HepG2 (cell line): ENCODE measurements around the gene GYPA. TPM values are rescaled to one million over a fixed set of nuclear protein-coding genes. Genes with fewer than 3 reads are reported as not detected.

Experiments used
- ATAC-seq: fragments of 200-7000 bp; cut with Tn5 transposase; 3 replicates; pipeline ENCODE4 v1.9.1; 2020; ENCODE audit warnings: mild to moderate bottlenecking, moderate library complexity
- BruUV-seq: library from RNA; stranded (reverse); fragments of 400-500 nt; replicated peaks from 2 replicates; lab custom pipeline; 2021; lab: Mats Ljungman, UMichigan
- CTCF ChIA-PET: fragments of 300-600 bp; formaldehyde crosslinking; extraction: SDS; loops from one replicate; lab custom pipeline; 2021; ENCODE audit warnings: low total read pairs, inconsistent platforms, low intra/inter-chr PET ratio; lab: Yijun Ruan, JAX
- POLR2A ChIA-PET: fragments of 350-600 bp; sonication (Branson Sonifier 250); formaldehyde crosslinking; loops from one replicate; lab custom pipeline; 2020; ENCODE audit warnings: antibody characterized with exemption, inconsistent platforms; lab: Yijun Ruan, JAX
- DNase-seq: peaks from one replicate; pipeline ENCODE4 v3.0.0-alpha.2; 2015; ENCODE audit warnings: low spot score
- FAIRE-seq: peaks from 3 replicates; lab custom pipeline; 2011; peaks lifted over from hg19 to GRCh38; lab: Jason Lieb, UNC
- H2AFZ ChIP-seq: one replicate; pipeline ENCODE4 v1.6.1; 2011; ENCODE audit warnings: low read length, inconsistent platforms
- H3K27ac ChIP-seq: fragments of 300-600 bp; 3 replicates; pipeline ENCODE4 v1.8.0; 2011; ENCODE audit warnings: mixed run types, mild to moderate bottlenecking, mixed read lengths, low read length, inconsistent platforms; ENCODE audit not compliant: insufficient read depth; ENCODE audit errors: extremely low read length
- H3K27me3 ChIP-seq, 2 experiments: fragments of 200-600 bp in 1 of 2; 2 replicates in 1 of 2; 3 replicates in 1 of 2; pipeline versions ENCODE4 v1.6.0 to v1.8.0; 2011; ENCODE audit warnings: low read length in 2 of 2, mild to moderate bottlenecking in 2 of 2, moderate library complexity in 2 of 2, inconsistent platforms in 1 of 2; ENCODE audit not compliant: insufficient read depth in 2 of 2, control insufficient read depth in 1 of 2
- H3K36me3 ChIP-seq, 2 experiments: fragments of 200-600 bp in 1 of 2; replicated peaks in 1 of 2; 2 replicates in 1 of 2; 3 replicates in 1 of 2; pipeline versions ENCODE4 v1.5.1 to v1.8.0; 2011; ENCODE audit warnings: low read length in 2 of 2, inconsistent platforms in 1 of 2; ENCODE audit not compliant: insufficient read depth in 2 of 2, control insufficient read depth in 1 of 2
- H3K4me1 ChIP-seq: 2 replicates; pipeline ENCODE4 v1.5.1; 2012; ENCODE audit warnings: low read length, inconsistent platforms; ENCODE audit not compliant: insufficient read depth
- H3K4me2 ChIP-seq: 2 replicates; pipeline ENCODE4 v1.6.0; 2011; ENCODE audit warnings: low read depth, low read length, inconsistent platforms
- H3K4me3 ChIP-seq, 3 experiments: fragments of 200-600 bp in 1 of 3; sonication (generic), shearing (Covaris generic) in 1 of 3; replicated peaks in 1 of 3; 2 replicates each; pipeline ENCODE4 v1.5.1; 2011 to 2016; ENCODE audit warnings: low read length in 3 of 3, inconsistent platforms in 2 of 3, low read depth in 2 of 3, mild to moderate bottlenecking in 2 of 3, control low read depth in 1 of 3, mixed read lengths in 1 of 3; ENCODE audit not compliant: insufficient read depth in 1 of 3
- H3K79me2 ChIP-seq: one replicate; pipeline ENCODE4 v1.6.1; 2011; ENCODE audit warnings: low read length, inconsistent platforms; ENCODE audit not compliant: insufficient read depth
- H3K9ac ChIP-seq: 2 replicates; pipeline ENCODE4 v1.6.0; 2011; ENCODE audit warnings: mild to moderate bottlenecking, low read depth, low read length, inconsistent platforms; ENCODE audit not compliant: insufficient read depth
- H3K9me3 ChIP-seq: 2 replicates; pipeline ENCODE4 v1.5.1; 2012; ENCODE audit warnings: mild to moderate bottlenecking, low read length
- H4K20me1 ChIP-seq: 2 replicates; pipeline ENCODE4 v1.6.0; 2011; ENCODE audit warnings: inconsistent platforms, mild to moderate bottlenecking, low read length, moderate library complexity; ENCODE audit not compliant: insufficient read depth
- ELK4 ChIP-seq: sonication (generic); formaldehyde crosslinking; IDR thresholded peaks from 2 replicates; pipeline ENCODE4 v1.9.0; 2021; ENCODE audit warnings: missing genetic modification reagents, borderline replicate concordance
- HNF1B ChIP-seq: sonication (generic); formaldehyde crosslinking; IDR thresholded peaks from 2 replicates; pipeline ENCODE4 v1.5.1; 2020; ENCODE audit warnings: mild to moderate bottlenecking, moderate library complexity, missing genetic modification reagents
- RBAK ChIP-seq: sonication (generic); formaldehyde crosslinking; IDR thresholded peaks from 2 replicates; pipeline ENCODE4 v1.5.1; 2020; ENCODE audit warnings: mild to moderate bottlenecking, missing genetic modification reagents
- ZNF414 ChIP-seq: sonication (generic); formaldehyde crosslinking; IDR thresholded peaks from 2 replicates; pipeline ENCODE4 v1.5.0; 2020; ENCODE audit warnings: missing genetic modification reagents
- ZNF556 ChIP-seq: sonication (generic); formaldehyde crosslinking; IDR thresholded peaks from 2 replicates; pipeline ENCODE4 v1.4.0; 2020; ENCODE audit warnings: mild to moderate bottlenecking, missing genetic modification reagents, borderline replicate concordance
- ZNF709 ChIP-seq: sonication (generic); formaldehyde crosslinking; IDR thresholded peaks from 2 replicates; pipeline ENCODE4 v1.5.0; 2020; ENCODE audit warnings: mild to moderate bottlenecking, missing genetic modification reagents
- WGBS: methylation state at CpG from one replicate; pipeline ENCODE4 v1.1.6; 2017; ENCODE audit warnings: low lambda C conversion rate; 5-methylcytosine and 5-hydroxymethylcytosine counted together
- in situ Hi-C: cut with HindIII; loops from 2 replicates; pipeline ENCODE4 v1.10.0; 2017; ENCODE audit warnings: low pct_unique_long_range_greater_than_20kb; ENCODE audit not compliant: extremely low pct_ligation_motif_present
- intact Hi-C: fragments of 100-400 bp; cut with micrococcal nuclease; formaldehyde crosslinking; loops from one replicate; pipeline ENCODE4 v1.10.0; 2022; ENCODE audit not compliant: unreplicated experiment
- polyA plus RNA-seq, 8 experiments: library from polyadenylated mRNA; depleted of rRNA in 3 of 8; stranded (reverse) in 7 of 8; unstranded in 1 of 8; fragments of >200 nt; fragmentation: Illumina TruSeq in 4 of 8; extraction: Trizol in 4 of 8; gene quantifications; 2 replicates each; pipeline versions ENCODE4 v1.2.1 to v1.2.3, GENCODE V29; 2011 to 2016; ENCODE audit warnings: low read depth in 4 of 8, missing spikeins in 1 of 8, mixed read lengths in 1 of 8; ENCODE audit not compliant: insufficient read depth in 1 of 8
- total RNA-seq, 5 experiments: library from RNA; depleted of rRNA; stranded (reverse); fragments of >200 nt; fragmentation: Illumina TruSeq; extraction: Trizol; gene quantifications; 2 replicates each; pipeline ENCODE4 v1.2.3, GENCODE V29; 2016; ENCODE audit warnings: low read depth in 1 of 5

Gene GYPA
- total and polyA plus RNA-seq, 2 of the 13 experiments (the other 11 are each of a cell fraction or from before 2014, with no cell fraction given), result not detected

- Histone ChIP-seq H3K4me1 (no peaks in the 10 kb centered on the region), H3K9me3 (no peaks in the 10 kb centered on the region), H3K9ac (no peak overlapping the region), H3K4me2 (no peak overlapping the region), H3K27ac (no peak overlapping the region), H3K4me3 (no peak overlapping the region), H2AFZ (no peak overlapping the region), H3K36me3 (no peaks in the 10 kb centered on the region), H3K27me3 (no peaks in the 10 kb centered on the region), H3K79me2 (no peaks in the 10 kb centered on the region), H4K20me1 (no peaks in the 10 kb centered on the region)
- in situ Hi-C loops (no loop called here), intact Hi-C loops (no loop called here)
- TF ChIP-seq RBAK (no peak), ZNF709 (no peak), ELK4 (CRISPR knock-in tag) (no peak), HNF1B (CRISPR knock-in tag) (no peak), ZNF556 (CRISPR knock-in tag) (no peak), ZNF414 (CRISPR knock-in tag) (no peak)
- no TSS peak for BruUV-seq
- DNase-seq (no peak), FAIRE-seq (no peak), ATAC-seq (no peak)
- ChIA-PET POLR2A (no interaction called here), CTCF (no interaction called here)
- WGBS, result 0% methylated on average over 4 of the region's 4 CpGs
These were observed 25.0 kb downstream of the GYPA start for GRCh38 chr4:144115519-144115918.
